Measurements from ENCODE around the gene VWA2.

GRCh38 chr10:114323023-114323422 lies 84.0 kb downstream of the VWA2 start:
- TF ChIP-seq CTCF (IDR thresholded peaks at IDR 0.05) (no peak), POLR2A (IDR thresholded peaks at IDR 0.05) (no peak)
